ENCODE results near the gene LRBA.

Gene LRBA

DNA sequence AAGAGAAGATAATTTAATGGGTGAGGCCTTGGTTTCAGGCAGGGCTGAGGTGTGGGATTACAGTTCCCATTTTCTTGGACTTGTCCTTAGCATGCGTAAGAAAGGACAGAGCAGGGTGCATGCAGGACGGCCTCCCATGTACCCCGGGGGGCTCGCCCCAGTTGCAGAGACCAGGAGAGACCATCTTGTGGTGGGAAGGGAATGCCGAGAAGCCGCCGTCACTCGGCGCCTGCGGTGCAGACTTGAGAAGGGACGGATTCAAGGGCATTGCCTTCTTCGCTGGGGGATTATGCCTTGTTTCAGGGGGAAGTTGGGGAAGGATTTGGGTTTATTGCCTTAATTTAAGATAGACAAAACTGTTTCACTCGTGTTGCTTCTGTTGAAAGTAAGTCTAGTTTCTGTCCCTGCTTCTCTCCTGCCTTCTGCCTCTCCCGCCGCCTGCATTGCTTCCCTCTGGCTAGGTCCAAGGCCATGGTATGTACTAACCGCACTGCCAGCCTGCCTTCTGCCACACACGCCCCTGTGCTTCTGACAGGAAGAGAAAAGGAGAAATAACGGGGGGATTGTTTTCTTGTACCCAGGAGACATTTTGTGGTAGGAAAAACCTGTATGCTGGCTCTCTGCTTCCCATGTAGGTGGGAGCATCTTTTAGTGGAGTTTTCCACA lies 761.0 kb downstream of the LRBA start:
- H3K4me3 ChIP-seq (ENCODE audit: low read length), result no peak overlapping the region
- no peak for DNase-seq (ENCODE audit: low read depth)
- TF ChIP-seq, protein P1, sequence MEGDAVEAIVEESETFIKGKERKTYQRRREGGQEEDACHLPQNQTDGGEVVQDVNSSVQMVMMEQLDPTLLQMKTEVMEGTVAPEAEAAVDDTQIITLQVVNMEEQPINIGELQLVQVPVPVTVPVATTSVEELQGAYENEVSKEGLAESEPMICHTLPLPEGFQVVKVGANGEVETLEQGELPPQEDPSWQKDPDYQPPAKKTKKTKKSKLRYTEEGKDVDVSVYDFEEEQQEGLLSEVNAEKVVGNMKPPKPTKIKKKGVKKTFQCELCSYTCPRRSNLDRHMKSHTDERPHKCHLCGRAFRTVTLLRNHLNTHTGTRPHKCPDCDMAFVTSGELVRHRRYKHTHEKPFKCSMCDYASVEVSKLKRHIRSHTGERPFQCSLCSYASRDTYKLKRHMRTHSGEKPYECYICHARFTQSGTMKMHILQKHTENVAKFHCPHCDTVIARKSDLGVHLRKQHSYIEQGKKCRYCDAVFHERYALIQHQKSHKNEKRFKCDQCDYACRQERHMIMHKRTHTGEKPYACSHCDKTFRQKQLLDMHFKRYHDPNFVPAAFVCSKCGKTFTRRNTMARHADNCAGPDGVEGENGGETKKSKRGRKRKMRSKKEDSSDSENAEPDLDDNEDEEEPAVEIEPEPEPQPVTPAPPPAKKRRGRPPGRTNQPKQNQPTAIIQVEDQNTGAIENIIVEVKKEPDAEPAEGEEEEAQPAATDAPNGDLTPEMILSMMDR (conservative IDR thresholded peaks at IDR 0.05; ENCODE audit: low read depth, low read length), result no peak

DNA sequence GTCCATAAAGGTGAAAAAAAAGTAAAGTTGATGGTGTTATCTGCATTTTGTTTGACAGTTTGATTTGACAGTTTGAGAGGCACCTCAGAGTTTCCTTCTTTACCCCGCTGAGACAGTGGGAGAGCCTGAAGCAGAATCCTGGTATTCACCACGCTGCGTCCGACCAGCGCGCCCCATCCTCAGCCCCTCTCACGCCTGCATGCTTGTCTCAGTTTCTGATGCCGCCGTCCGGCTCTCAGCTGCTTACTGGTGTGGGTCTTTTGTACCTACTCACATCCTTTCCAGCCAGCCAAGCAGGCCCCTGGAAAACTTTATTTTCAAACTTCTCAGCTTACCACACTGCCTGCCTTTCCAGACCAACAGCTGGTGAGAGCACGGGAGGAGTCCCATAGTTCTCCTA lies 761.7 kb downstream of the LRBA start:
- TF ChIP-seq, protein P1 (conservative IDR thresholded peaks at IDR 0.05; ENCODE audit: low read depth, low read length), result no peak

DNA sequence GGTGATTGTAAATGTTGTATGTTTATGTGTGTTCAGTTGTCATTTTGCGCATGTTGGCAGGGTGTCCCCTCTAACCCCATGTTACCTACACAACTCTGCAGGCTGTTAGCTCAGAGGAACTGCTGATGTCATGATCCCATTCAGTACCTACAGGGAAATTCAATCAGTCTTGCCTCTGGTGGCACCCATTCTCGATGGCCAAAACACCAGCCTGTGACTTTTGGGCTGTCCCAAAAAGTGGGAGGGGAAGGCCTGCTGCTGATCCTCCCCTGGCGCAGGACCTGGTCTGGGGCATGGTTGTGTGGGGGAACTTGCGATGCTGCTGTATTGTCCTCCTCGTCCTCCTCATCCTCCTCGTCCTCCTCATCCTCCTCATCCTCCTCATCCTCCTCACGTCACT lies 762.3 kb downstream of the LRBA start:
- no peak for DNase-seq (ENCODE audit: low read depth)
- no peak overlapping the region for H3K4me3 ChIP-seq (ENCODE audit: low read length)
- TF ChIP-seq, protein P1 (conservative IDR thresholded peaks at IDR 0.05; ENCODE audit: low read depth, low read length), result no peak

More for the DNA sequence above, 761.7 kb downstream of the LRBA start:
- H3K4me3 ChIP-seq (ENCODE audit: low read length), result no peak overlapping the region
- no peak for DNase-seq (ENCODE audit: low read depth)

DNA sequence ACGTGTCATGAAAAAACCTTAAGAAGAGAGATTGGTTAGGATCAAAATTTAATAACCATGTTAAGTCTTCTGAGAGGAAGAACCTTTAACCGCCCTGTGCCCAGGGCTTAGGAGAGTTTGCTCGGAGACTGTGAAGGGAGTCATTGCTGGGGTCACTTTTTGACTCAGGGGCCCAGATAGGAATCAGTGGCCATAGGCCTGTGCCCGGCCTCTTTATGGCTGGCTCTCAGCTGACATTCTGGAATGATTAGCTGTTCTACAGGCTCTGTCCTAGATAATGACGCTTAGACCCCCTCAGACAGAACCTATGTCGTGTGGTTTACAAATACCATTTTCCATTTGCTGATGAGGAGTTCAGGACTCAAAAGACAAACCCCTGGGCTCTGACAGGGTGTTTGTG lies 762.8 kb downstream of the LRBA start:
- TF ChIP-seq, protein P1 (conservative IDR thresholded peaks at IDR 0.05; ENCODE audit: low read depth, low read length), result no peak
- no peak overlapping the region for H3K4me3 ChIP-seq (ENCODE audit: low read length)
- DNase-seq (ENCODE audit: low read depth), result no peak

DNA sequence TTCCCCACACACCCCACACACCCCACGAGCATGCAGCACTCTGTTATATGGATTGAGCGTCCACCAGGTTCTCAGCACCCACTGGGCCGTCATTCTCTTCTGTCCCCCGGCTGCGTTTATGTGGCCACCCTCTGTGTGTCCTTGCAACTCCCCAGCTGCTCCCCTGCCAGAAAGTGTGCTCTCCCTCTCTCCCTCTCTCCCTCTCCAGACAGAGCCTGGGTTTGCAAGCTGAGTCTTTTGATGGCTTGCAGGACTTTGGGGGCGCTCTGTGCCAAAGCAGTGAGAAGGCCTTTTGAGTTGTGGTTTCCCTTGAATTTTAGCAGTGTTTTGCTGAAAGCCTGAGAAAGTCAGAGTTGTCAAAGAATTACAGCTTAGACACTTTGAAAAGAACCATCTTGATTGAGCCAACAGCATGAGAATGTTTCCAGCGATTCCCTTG lies 763.3 kb downstream of the LRBA start:
- no peak overlapping the region for H3K4me3 ChIP-seq (ENCODE audit: low read length)
- DNase-seq (ENCODE audit: low read depth), result no peak
- TF ChIP-seq, protein P1 (conservative IDR thresholded peaks at IDR 0.05; ENCODE audit: low read depth, low read length), result no peak

DNA sequence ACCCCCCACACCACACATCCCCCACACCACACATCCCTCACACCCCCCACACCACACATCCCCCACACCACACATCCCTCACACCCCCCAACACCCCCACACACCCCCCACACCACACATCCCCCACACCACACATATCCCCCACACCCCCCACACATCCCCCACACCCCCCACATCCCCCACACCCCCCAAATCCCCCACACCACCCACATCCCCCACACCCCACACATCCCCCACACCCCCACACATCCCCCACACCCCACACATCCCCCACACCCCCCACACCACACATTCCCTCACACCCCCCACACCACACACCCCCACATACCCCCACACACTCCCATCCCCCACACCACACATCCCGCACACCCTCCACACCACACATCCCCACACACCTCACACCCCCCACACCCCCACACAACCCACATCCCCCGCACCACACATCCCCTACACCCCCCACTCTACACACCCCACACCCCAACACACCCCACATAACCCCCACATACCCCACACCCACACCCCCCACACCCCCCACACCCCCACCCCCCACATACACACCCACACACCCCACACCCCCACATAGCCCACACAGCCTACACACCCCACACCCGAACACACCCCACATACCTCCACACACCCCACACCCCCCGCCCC lies 764.0 kb downstream of the LRBA start:
- no peak for DNase-seq (ENCODE audit: low read depth)
- TF ChIP-seq, protein P1 (conservative IDR thresholded peaks at IDR 0.05; ENCODE audit: low read depth, low read length), result no peak
- H3K4me3 ChIP-seq (ENCODE audit: low read length), result no peak overlapping the region
